AG08396 (cell line): ENCODE data around the gene GSN.
A peak's percentile ranks its signal among the peaks of the same experiment; 100 is the strongest.

Source experiments
- DNase-seq: peaks from one replicate; pipeline ENCODE4 v3.0.0; 2012; ENCODE audit warnings: low spot score, mixed read lengths

GSN gene

GRCh38 chr9:121373011-121373729 is 105.2 kb downstream of the GSN start:
- peak; percentile 35 for DNase-seq

GRCh38 chr9:121376214-121376830 is 108.4 kb downstream of the GSN start:
- DNase-seq: no peak

- no peak for DNase-seq
These were observed 112.9 kb downstream of the GSN start for GRCh38 chr9:121380846-121381245.
